Neuronal stem cell (in vitro differentiated cells): ENCODE results near the gene GOSR2.
"Not testable (repeated sequence)": the region's sequence is repeated elsewhere in the genome, so short reads cannot be mapped to it uniquely, and the experiment has no call there.

ENCODE experiments used
- DNase-seq: peaks from one replicate; pipeline ENCODE4 v3.0.0-alpha.2; 2013; ENCODE audit warnings: low spot score
- H2AFZ ChIP-seq: one replicate; pipeline ENCODE4 v1.6.1; 2013; ENCODE audit warnings: mild to moderate bottlenecking, low read length, inconsistent platforms
- H2AK5ac ChIP-seq: 2 replicates; pipeline ENCODE4 v1.6.1; 2013; ENCODE audit warnings: low read depth, mild to moderate bottlenecking, inconsistent platforms, low read length, moderate library complexity, mixed read lengths
- H2BK120ac ChIP-seq: 2 replicates; pipeline ENCODE4 v1.6.1; 2013; ENCODE audit warnings: low read depth, mild to moderate bottlenecking, inconsistent platforms, low read length, moderate library complexity, mixed read lengths
- H2BK12ac ChIP-seq: one replicate; pipeline ENCODE4 v1.6.1; 2013; ENCODE audit warnings: low read length, inconsistent platforms
- H2BK15ac ChIP-seq: 2 replicates; pipeline ENCODE4 v1.6.1; 2013; ENCODE audit warnings: mild to moderate bottlenecking, low read length, inconsistent platforms, mixed read lengths
- H2BK5ac ChIP-seq: one replicate; pipeline ENCODE4 v1.6.1; 2013; ENCODE audit warnings: inconsistent platforms, mild to moderate bottlenecking, low read length, moderate library complexity
- H3K14ac ChIP-seq: one replicate; pipeline ENCODE4 v1.6.1; 2013; ENCODE audit warnings: low read length, inconsistent platforms
- H3K18ac ChIP-seq: 2 replicates; pipeline ENCODE4 v1.6.1; 2013; ENCODE audit warnings: low read length, inconsistent platforms
- H3K23ac ChIP-seq: 2 replicates; pipeline ENCODE4 v1.6.1; 2013; ENCODE audit warnings: low read depth, mild to moderate bottlenecking, mixed read lengths, low read length, inconsistent platforms; ENCODE audit not compliant: poor library complexity
- H3K27ac ChIP-seq: replicated peaks from 3 replicates; pipeline ENCODE4 v1.5.1; 2013; ENCODE audit warnings: low read length, inconsistent platforms
- H3K27me3 ChIP-seq, 3 experiments: 2 replicates each; pipeline ENCODE4 v1.6.1; 2013; ENCODE audit warnings: low read length in 3 of 3, mild to moderate bottlenecking in 2 of 3, inconsistent platforms in 1 of 3, low read depth in 1 of 3, mixed read lengths in 1 of 3, moderate library complexity in 1 of 3; ENCODE audit not compliant: control insufficient read depth in 3 of 3, insufficient read depth in 3 of 3
- H3K36me3 ChIP-seq, 2 donors: replicated peaks in 1 of 2; 2 replicates each; pipeline ENCODE4 v1.6.1; 2013; ENCODE audit warnings: low read length in 2 of 2; ENCODE audit not compliant: control insufficient read depth in 2 of 2, insufficient read depth in 2 of 2
- H3K4ac ChIP-seq: 2 replicates; pipeline ENCODE4 v1.6.1; 2013; ENCODE audit warnings: inconsistent platforms, mild to moderate bottlenecking, low read length, moderate library complexity
- H3K4me1 ChIP-seq, 2 donors: 1 replicate in 1 of 2; 2 replicates in 1 of 2; pipeline ENCODE4 v1.6.1; 2013; ENCODE audit warnings: low read length in 2 of 2, low read depth in 1 of 2; ENCODE audit not compliant: control insufficient read depth in 2 of 2, insufficient read depth in 1 of 2
- H3K4me2 ChIP-seq: one replicate; pipeline ENCODE4 v1.6.1; 2013; ENCODE audit warnings: mild to moderate bottlenecking, low read length, inconsistent platforms; ENCODE audit not compliant: insufficient read depth, poor library complexity, severe bottlenecking
- H3K4me3 ChIP-seq, 2 donors: 2 replicates each; pipeline ENCODE4 v1.5.1; 2013; ENCODE audit warnings: low read length in 2 of 2, mild to moderate bottlenecking in 2 of 2, inconsistent platforms in 1 of 2, moderate library complexity in 1 of 2
- H3K79me1 ChIP-seq: one replicate; pipeline ENCODE4 v1.6.1; 2013; ENCODE audit warnings: low read depth, mild to moderate bottlenecking, inconsistent platforms, low read length, moderate library complexity
- H3K9ac ChIP-seq: one replicate; pipeline ENCODE4 v1.6.1; 2013; ENCODE audit warnings: mild to moderate bottlenecking, low read depth, low read length, inconsistent platforms; ENCODE audit not compliant: poor library complexity
- H3K9me3 ChIP-seq, 2 donors: replicated peaks in 1 of 2; 2 replicates each; pipeline versions ENCODE3 to v1.6.1; 2013; ENCODE audit warnings: low read length in 2 of 2, mild to moderate bottlenecking in 2 of 2, inconsistent platforms in 1 of 2, low read depth in 1 of 2, mixed read lengths in 1 of 2, moderate library complexity in 1 of 2; ENCODE audit not compliant: control insufficient read depth in 2 of 2, insufficient read depth in 1 of 2
- H4K8ac ChIP-seq: one replicate; pipeline ENCODE4 v1.6.1; 2013; ENCODE audit warnings: low read depth, mild to moderate bottlenecking, inconsistent platforms, low read length, moderate library complexity
- H4K91ac ChIP-seq: one replicate; pipeline ENCODE4 v1.6.1; 2013; ENCODE audit warnings: low read length, low read depth, mild to moderate bottlenecking, inconsistent platforms; ENCODE audit not compliant: poor library complexity
- WGBS, 2 donors: extraction: QIAGEN DNeasy Blood & Tissue Kit; methylation state at CpG; one replicate each; pipeline ENCODE4 v1.1.7; 2013; ENCODE audit warnings: missing lambda C conversion rate in 2 of 2, mixed read lengths in 1 of 2; ENCODE audit not compliant: insufficient read length in 2 of 2, insufficient replicate concordance in 1 of 2; ENCODE audit errors: extremely low coverage in 2 of 2; 5-methylcytosine and 5-hydroxymethylcytosine counted together

The GOSR2 gene

GRCh38 chr17:46951706-46952105 is 28.7 kb downstream of the GOSR2 start:
- Histone ChIP-seq H3K14ac (no peak overlapping the region), H2BK120ac (no peak overlapping the region), H3K4me1 (peaks cover 0 to 8% of the 10 kb centered on the region in 2 donors), H3K79me1 (no peaks in the 10 kb centered on the region), H2BK12ac (no peak overlapping the region), H4K91ac (no peak overlapping the region), H3K27ac (no peak overlapping the region), H3K4me3 (no peak overlapping the region), H4K8ac (no peak overlapping the region), H3K4ac (no peak overlapping the region), H3K18ac (no peak overlapping the region), H2BK5ac (no peak overlapping the region), H3K9ac (no peak overlapping the region), H3K23ac (no peak overlapping the region), H2BK15ac (no peak overlapping the region), H3K9me3 (no peaks in the 10 kb centered on the region), H3K27me3 (no peaks in the 10 kb centered on the region), H3K4me2 (no peak overlapping the region), H2AK5ac (no peak overlapping the region), H2AFZ (no peak overlapping the region), H3K36me3 (peaks cover 0 to 3% of the 10 kb centered on the region in 2 donors)
- DNase-seq: no peak
- no CpG with 5 or more reads among the region's 5 CpGs for WGBS, 2 donors

- H3K36me3 ChIP-seq: peaks cover 0 to 3% of the 10 kb centered on the region in 2 donors
- H3K9me3 ChIP-seq: no peaks in the 10 kb centered on the region
- no peak overlapping the region for H3K4me3 ChIP-seq
- H3K27me3 ChIP-seq: no peaks in the 10 kb centered on the region
- H3K79me1 ChIP-seq: no peaks in the 10 kb centered on the region
- no peak overlapping the region for H3K9ac ChIP-seq
- no CpG with 5 or more reads among the region's 9 CpGs for WGBS, 2 donors
- H2AK5ac ChIP-seq: no peak overlapping the region
- no peak overlapping the region for H2BK5ac ChIP-seq
- no peak overlapping the region for H4K8ac ChIP-seq
- no peak overlapping the region for H2BK120ac ChIP-seq
- H2BK15ac ChIP-seq: no peak overlapping the region
- no peak overlapping the region for H3K14ac ChIP-seq
- no peak for DNase-seq
- H3K18ac ChIP-seq: no peak overlapping the region
- no peak overlapping the region for H4K91ac ChIP-seq
- H2AFZ ChIP-seq: no peak overlapping the region
- H3K4me1 ChIP-seq: peaks cover 0 to 8% of the 10 kb centered on the region in 2 donors
- H2BK12ac ChIP-seq: no peak overlapping the region
- H3K4me2 ChIP-seq: no peak overlapping the region
- no peak overlapping the region for H3K4ac ChIP-seq
- H3K23ac ChIP-seq: no peak overlapping the region
- no peak overlapping the region for H3K27ac ChIP-seq
Measured at GRCh38 chr17:46952115-46952514, 29.2 kb downstream of the GOSR2 start.

GRCh38 chr17:46953191-46953590 is 30.2 kb downstream of the GOSR2 start:
- not testable (repeated sequence) for H3K4me2 ChIP-seq, H2BK12ac ChIP-seq
- WGBS, 2 donors: no CpG with 5 or more reads among the region's 4 CpGs

GRCh38 chr17:46958041-46958591 is 35.2 kb downstream of the GOSR2 start:
- Histone ChIP-seq H3K4ac (no peak overlapping the region), H3K9me3 (peaks cover 0 to 16% of the 10 kb centered on the region in 2 donors), H4K8ac (no peak overlapping the region), H3K79me1 (no peaks in the 10 kb centered on the region), H2BK120ac (no peak overlapping the region), H2BK12ac (no peak overlapping the region), H3K9ac (no peak overlapping the region), H2AFZ (peak overlapping the region; percentile 60), H3K4me2 (no peak overlapping the region), H3K18ac (no peak overlapping the region), H3K4me3 (no peak overlapping the region), H3K14ac (no peak overlapping the region), H3K27ac (no peak overlapping the region), H2AK5ac (no peak overlapping the region), H4K91ac (no peak overlapping the region), H3K36me3 (no peaks in the 10 kb centered on the region), H3K27me3 (no peaks in the 10 kb centered on the region), H3K23ac (no peak overlapping the region), H2BK15ac (no peak overlapping the region), H3K4me1 (peaks cover 0 to 16% of the 10 kb centered on the region in 2 donors), H2BK5ac (no peak overlapping the region)
- no peak for DNase-seq
- WGBS, 2 donors: no CpG with 5 or more reads among the region's 8 CpGs

More at GRCh38 chr17:46953191-46953590, 30.2 kb downstream of the GOSR2 start:
- H3K4me1 ChIP-seq, H3K4ac ChIP-seq, H3K9ac ChIP-seq, H3K18ac ChIP-seq, H2AFZ ChIP-seq, H4K8ac ChIP-seq, H2BK5ac ChIP-seq, H4K91ac ChIP-seq, H3K36me3 ChIP-seq, DNase-seq, H2BK15ac ChIP-seq, H3K9me3 ChIP-seq, H3K23ac ChIP-seq, H2AK5ac ChIP-seq, H3K27me3 ChIP-seq, H3K4me3 ChIP-seq, H2BK120ac ChIP-seq, H3K79me1 ChIP-seq, H3K27ac ChIP-seq, H3K14ac ChIP-seq: not testable (repeated sequence)
